ENCODE data around the gene TIMM10B.

Gene TIMM10B

DNA sequence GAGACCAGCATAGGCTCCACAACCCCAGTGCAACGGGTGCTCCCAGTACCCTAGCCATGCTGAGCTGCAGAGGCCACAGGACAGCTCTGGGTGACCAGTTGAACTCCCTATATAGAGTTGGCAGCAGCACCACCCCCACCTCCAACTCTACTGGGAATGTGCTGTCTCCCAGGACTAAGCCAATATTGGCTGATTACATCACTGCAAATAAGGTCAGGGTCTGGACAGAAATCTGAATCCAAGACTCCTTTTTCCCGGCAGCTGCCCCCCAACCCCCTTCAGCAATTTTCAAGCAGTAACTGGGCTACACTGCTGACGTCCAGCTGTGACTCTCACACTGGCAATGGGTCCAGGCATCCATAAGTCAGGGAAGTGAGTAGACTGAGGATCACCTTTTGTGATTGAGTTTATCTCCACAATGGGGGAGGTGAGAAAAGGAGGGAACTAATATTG is 40.4 kb upstream of the TIMM10B start, which contains the start of gene HPX:
Gene HPX, minus strand, starts transcription at position 82 of the 453 bp plus-strand sequence. Its CDS starts 24 bp downstream, at position 58.
- TF ChIP-seq, protein P1, sequence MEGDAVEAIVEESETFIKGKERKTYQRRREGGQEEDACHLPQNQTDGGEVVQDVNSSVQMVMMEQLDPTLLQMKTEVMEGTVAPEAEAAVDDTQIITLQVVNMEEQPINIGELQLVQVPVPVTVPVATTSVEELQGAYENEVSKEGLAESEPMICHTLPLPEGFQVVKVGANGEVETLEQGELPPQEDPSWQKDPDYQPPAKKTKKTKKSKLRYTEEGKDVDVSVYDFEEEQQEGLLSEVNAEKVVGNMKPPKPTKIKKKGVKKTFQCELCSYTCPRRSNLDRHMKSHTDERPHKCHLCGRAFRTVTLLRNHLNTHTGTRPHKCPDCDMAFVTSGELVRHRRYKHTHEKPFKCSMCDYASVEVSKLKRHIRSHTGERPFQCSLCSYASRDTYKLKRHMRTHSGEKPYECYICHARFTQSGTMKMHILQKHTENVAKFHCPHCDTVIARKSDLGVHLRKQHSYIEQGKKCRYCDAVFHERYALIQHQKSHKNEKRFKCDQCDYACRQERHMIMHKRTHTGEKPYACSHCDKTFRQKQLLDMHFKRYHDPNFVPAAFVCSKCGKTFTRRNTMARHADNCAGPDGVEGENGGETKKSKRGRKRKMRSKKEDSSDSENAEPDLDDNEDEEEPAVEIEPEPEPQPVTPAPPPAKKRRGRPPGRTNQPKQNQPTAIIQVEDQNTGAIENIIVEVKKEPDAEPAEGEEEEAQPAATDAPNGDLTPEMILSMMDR (IDR thresholded peaks at IDR 0.05; ENCODE audit: control insufficient read depth, insufficient read depth, low read depth, low read length, missing control alignments), result no peak
- H3K4me3 ChIP-seq (ENCODE audit: control insufficient read depth, low read depth, low read length), result no peak within 1 kb of the TSS
- DNase-seq (ENCODE audit: low read depth), result no peak

DNA sequence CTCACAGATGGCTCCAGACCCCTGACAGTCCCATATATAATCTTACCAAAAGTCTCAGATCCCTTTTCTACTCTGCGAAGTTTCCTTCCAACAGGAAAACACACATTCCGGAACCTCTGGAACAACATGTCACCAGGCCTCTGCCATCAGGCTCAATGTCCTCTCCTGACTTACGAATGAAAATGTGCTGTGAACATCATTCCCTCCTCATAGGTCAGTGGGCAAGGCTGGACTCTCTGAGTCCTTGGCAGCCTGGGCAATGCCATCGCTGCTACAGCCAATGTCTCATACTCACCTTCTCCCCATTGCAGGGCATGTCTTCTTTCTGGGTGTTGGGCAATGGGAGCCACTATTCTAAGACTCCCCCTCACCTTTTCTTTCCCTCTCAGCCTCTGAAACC is 38.9 kb upstream of the TIMM10B start:
- no peak overlapping the region for H3K4me3 ChIP-seq (ENCODE audit: control insufficient read depth, low read depth, low read length)
- TF ChIP-seq, protein P1 (IDR thresholded peaks at IDR 0.05; ENCODE audit: control insufficient read depth, insufficient read depth, low read depth, low read length, missing control alignments), result no peak
- no peak for DNase-seq (ENCODE audit: low read depth)

DNA sequence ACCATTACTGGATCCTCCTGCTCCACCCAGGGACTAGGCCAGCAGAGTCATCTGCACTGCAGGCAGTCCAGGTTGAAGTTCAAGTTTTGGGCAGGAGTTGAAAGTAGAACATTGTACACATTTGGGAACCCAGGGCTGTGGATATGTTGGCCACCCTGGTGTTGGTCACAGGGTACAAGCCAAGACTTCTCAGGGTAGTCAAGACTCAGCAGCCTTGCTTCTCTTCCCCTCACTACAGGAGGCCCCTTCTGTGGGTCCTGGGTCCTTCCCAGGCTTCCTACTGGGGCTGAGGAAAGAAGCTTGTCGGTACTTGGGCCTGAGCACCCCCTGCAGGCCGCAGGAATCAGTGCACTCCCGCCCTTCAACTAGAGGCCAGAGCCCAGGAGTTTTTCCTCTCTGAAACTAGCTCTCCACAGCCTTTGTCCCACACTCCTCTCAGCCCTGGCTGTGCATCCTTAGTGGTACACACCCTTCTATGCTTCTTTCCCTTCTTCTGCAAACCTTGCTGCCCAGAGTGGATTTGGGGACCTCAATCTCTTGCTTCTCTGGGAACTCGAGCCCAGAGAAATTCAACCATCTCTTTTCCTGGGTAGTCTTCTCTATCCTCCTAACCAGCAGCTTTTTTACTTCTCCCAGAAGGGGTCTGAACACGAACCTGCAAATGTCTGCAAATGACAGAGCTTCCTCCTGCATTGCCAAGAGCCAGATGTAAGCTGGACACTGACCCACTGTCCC is 37.9 kb upstream of the TIMM10B start:
- TF ChIP-seq, protein P1 (IDR thresholded peaks at IDR 0.05; ENCODE audit: control insufficient read depth, insufficient read depth, low read depth, low read length, missing control alignments), result peak; percentile 85
- no peak for DNase-seq (ENCODE audit: low read depth)

DNA sequence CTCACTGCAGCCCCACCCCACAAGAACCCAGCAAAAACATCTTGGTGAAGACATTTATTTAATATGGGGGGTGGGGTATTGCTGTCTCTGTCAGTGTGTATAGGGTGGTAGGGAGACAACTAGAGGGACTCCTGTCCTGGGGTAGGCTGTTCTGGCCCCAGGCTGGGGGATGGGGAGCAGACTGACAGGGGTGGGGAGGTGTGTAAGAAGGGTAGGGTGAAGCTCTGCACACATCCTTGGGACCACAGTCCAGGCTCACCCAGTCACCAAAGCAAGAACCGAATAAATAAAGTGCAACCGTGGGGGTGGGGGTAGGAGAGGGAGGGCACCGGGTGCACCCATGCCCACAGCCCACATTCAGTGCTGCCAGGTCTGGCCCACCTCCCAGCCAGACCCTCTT is 32.7 kb upstream of the TIMM10B start:
- DNase-seq (ENCODE audit: low read depth), result no peak
- TF ChIP-seq, protein P1 (IDR thresholded peaks at IDR 0.05; ENCODE audit: control insufficient read depth, insufficient read depth, low read depth, low read length, missing control alignments), result no peak
- H3K4me3 ChIP-seq (ENCODE audit: control insufficient read depth, low read depth, low read length), result no peak overlapping the region

More for the DNA sequence above, 37.9 kb upstream of the TIMM10B start:
- H3K4me3 ChIP-seq (ENCODE audit: control insufficient read depth, low read depth, low read length), result no peak overlapping the region

DNA sequence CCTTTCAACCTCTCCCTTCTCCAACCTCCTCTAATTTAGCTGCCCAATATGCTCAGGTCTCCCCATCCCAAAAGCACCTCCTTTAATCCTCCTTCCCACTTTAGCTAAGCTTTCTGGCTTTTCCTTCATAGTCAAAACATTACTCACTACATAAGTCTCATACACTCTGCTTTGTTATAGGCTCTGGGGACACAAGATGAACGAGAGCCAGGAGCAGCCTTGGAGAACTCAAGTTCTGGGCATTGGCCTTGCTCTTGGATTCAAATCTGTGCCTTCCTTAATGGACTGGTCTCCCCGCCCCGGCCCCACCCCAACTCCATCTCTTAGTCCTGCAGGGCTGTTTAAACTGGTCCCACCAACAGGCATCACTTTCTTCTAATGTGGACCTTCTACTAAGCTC is 29.1 kb upstream of the TIMM10B start:
- no peak overlapping the region for H3K4me3 ChIP-seq (ENCODE audit: control insufficient read depth, low read depth, low read length)
- TF ChIP-seq, protein P1 (IDR thresholded peaks at IDR 0.05; ENCODE audit: control insufficient read depth, insufficient read depth, low read depth, low read length, missing control alignments), result no peak
- no peak for DNase-seq (ENCODE audit: low read depth)

DNA sequence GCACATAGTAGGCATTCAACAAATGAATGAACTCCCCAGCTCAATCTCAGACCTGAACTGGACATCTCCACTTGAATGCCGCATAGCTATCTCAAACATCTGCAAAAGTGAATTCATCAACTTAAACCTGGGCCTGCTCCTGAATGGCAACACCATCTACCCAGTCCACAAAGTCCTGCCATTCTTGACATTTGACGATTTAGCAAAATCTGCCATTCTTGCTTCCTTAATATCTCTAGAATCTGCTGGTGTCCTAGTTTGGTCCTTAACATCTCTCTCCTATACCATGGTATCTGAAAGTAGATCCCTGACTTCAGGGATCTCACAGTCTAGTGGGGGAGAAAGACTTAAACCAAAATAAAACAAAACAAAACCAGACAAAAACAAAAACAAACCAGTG is 28.1 kb upstream of the TIMM10B start:
- H3K4me3 ChIP-seq (ENCODE audit: control insufficient read depth, low read depth, low read length), result no peak overlapping the region
- TF ChIP-seq, protein P1 (IDR thresholded peaks at IDR 0.05; ENCODE audit: control insufficient read depth, insufficient read depth, low read depth, low read length, missing control alignments), result no peak
- no peak for DNase-seq (ENCODE audit: low read depth)
